Left cardiac atrium (tissue), 4 donors: ENCODE results near the gene TATDN2. TPM values are rescaled to one million over a fixed set of nuclear protein-coding genes. Genes with fewer than 3 reads are reported as not detected.

Experiments
- ATAC-seq, 2 donors: fragments of 200-7000 bp; cut with Tn5 transposase; one replicate each; pipeline ENCODE4 v1.9.1; 2020; ENCODE audit warnings: mild to moderate bottlenecking in 2 of 2, moderate library complexity in 2 of 2
- DNase-seq: peaks from one replicate; pipeline ENCODE4 v3.0.0-alpha.2; 2020
- intact Hi-C, 2 donors: fragments of 100-400 bp; cut with DNase I; formaldehyde crosslinking; loops; one replicate each; pipeline versions ENCODE4 v1.14.1 to v1.15.1; 2022 to 2023
- total RNA-seq, 2 donors: library from RNA; stranded (reverse); fragmentation: NEBNext Ultra II Directional; extraction: Animal tissue kit (Norgen Biotek cat#: 25700); gene quantifications; one replicate each; pipeline ENCODE4 v1.2.1, GENCODE V29; 2021
- donor health status: DM: no; HTN: yes; CAD: no.
- donor health status: DM: no; HTN: yes; CAD: no; lungs with severe emphysema.
- donor health status: DM: yes; HTN: yes; CAD: no.
- donor health status: Dilated cardiomyopathy.

Gene TATDN2
- total RNA-seq, 2 donors from 2014 or later, result 17.9 to 27.0 TPM

- no peak for DNase-seq
- no peak for ATAC-seq
- intact Hi-C loops, result no loop called here
Measured at GRCh38 chr3:10305331-10305902, 57.2 kb downstream of the TATDN2 start.

- ATAC-seq, result no peak
- intact Hi-C loops, result no loop called here
- DNase-seq, result no peak
Measured at GRCh38 chr3:10306156-10306555, 57.9 kb downstream of the TATDN2 start.

- intact Hi-C loops, result no loop called here
- ATAC-seq (no peak), DNase-seq (no peak)
Measured at GRCh38 chr3:10308678-10309077, 60.4 kb downstream of the TATDN2 start.

GRCh38 chr3:10309736-10310135 lies 61.5 kb downstream of the TATDN2 start:
- no peak for DNase-seq

GRCh38 chr3:10310578-10310977 lies 62.3 kb downstream of the TATDN2 start:
- ATAC-seq, result no peak
- DNase-seq, result no peak
- intact Hi-C loops, result no loop called here

More at GRCh38 chr3:10309736-10310135, 61.5 kb downstream of the TATDN2 start:
- no peak for ATAC-seq
- intact Hi-C loops, result no loop called here

GRCh38 chr3:10311710-10312109 lies 63.5 kb downstream of the TATDN2 start:
- no peak for DNase-seq
- ATAC-seq, result peak in 1 of 2 donors; percentile 10
- intact Hi-C loops, result no loop called here

GRCh38 chr3:10312391-10312790 lies 64.1 kb downstream of the TATDN2 start:
- ATAC-seq (no peak), DNase-seq (no peak)
- intact Hi-C loops, result no loop called here

GRCh38 chr3:10312861-10313260 lies 64.6 kb downstream of the TATDN2 start:
- ATAC-seq, result no peak

GRCh38 chr3:10315101-10315500 lies 66.8 kb downstream of the TATDN2 start:
- DNase-seq (no peak), ATAC-seq (no peak)
- intact Hi-C loops, result no loop called here

More at GRCh38 chr3:10312861-10313260, 64.6 kb downstream of the TATDN2 start:
- no peak for DNase-seq
- intact Hi-C loops, result no loop called here

- ATAC-seq (no peak), DNase-seq (no peak)
- intact Hi-C loops, result no loop called here
Measured at GRCh38 chr3:10315771-10316344, 67.6 kb downstream of the TATDN2 start.

GRCh38 chr3:10317311-10317960 lies 69.2 kb downstream of the TATDN2 start:
- ATAC-seq (no peak), DNase-seq (no peak)
- intact Hi-C loops, result no loop called here

- no peak for ATAC-seq
- intact Hi-C loops, result no loop called here
- DNase-seq, result no peak
Measured at GRCh38 chr3:10317961-10318350, 69.7 kb downstream of the TATDN2 start.

GRCh38 chr3:10319251-10319650 lies 71.0 kb downstream of the TATDN2 start:
- DNase-seq, result no peak
- no peak for ATAC-seq
- intact Hi-C loops, result no loop called here

GRCh38 chr3:10319804-10320203 lies 71.5 kb downstream of the TATDN2 start:
- ATAC-seq (no peak), DNase-seq (no peak)
- intact Hi-C loops, result no loop called here

- DNase-seq (no peak), ATAC-seq (peak in 1 of 2 donors; percentile 3)
- intact Hi-C loops, result no loop called here
Measured at GRCh38 chr3:10320320-10320677, 72.0 kb downstream of the TATDN2 start.

- ATAC-seq, result peak in 1 of 2 donors; percentile 1
- no peak for DNase-seq
- intact Hi-C loops, result no loop called here
Measured at GRCh38 chr3:10321630-10322351, 73.5 kb downstream of the TATDN2 start.

- intact Hi-C loops, result no loop called here
Measured at GRCh38 chr3:10322352-10322710, 74.1 kb downstream of the TATDN2 start.

GRCh38 chr3:10327592-10327991 lies 79.3 kb downstream of the TATDN2 start:
- ATAC-seq (no peak), DNase-seq (no peak)
- intact Hi-C loops, result no loop called here

More at GRCh38 chr3:10322352-10322710, 74.1 kb downstream of the TATDN2 start:
- ATAC-seq (no peak), DNase-seq (no peak)

GRCh38 chr3:10328460-10329071 lies 80.3 kb downstream of the TATDN2 start:
- DNase-seq, result no peak
- intact Hi-C loops, result no loop called here
- ATAC-seq, result no peak

- DNase-seq (no peak), ATAC-seq (no peak)
- intact Hi-C loops, result no loop called here
Measured at GRCh38 chr3:10329495-10330015, 81.3 kb downstream of the TATDN2 start.
